ENCODE data around the gene MRPL28.

GRCh38 chr16:359067-359763 lies 11.1 kb downstream of the MRPL28 start:
- TF ChIP-seq CTCF (IDR thresholded peaks at IDR 0.05; ENCODE audit: borderline replicate concordance, extremely low read depth, low read length, poor library complexity, severe bottlenecking), result no peak
- TF ChIP-seq EZH2 (IDR thresholded peaks at IDR 0.05; ENCODE audit: borderline replicate concordance, low read depth, low read length, severe bottlenecking), result no peak

All from DND-41 (cell line).